Measurements from ENCODE around the gene GORASP1.

GORASP1 gene

DNA sequence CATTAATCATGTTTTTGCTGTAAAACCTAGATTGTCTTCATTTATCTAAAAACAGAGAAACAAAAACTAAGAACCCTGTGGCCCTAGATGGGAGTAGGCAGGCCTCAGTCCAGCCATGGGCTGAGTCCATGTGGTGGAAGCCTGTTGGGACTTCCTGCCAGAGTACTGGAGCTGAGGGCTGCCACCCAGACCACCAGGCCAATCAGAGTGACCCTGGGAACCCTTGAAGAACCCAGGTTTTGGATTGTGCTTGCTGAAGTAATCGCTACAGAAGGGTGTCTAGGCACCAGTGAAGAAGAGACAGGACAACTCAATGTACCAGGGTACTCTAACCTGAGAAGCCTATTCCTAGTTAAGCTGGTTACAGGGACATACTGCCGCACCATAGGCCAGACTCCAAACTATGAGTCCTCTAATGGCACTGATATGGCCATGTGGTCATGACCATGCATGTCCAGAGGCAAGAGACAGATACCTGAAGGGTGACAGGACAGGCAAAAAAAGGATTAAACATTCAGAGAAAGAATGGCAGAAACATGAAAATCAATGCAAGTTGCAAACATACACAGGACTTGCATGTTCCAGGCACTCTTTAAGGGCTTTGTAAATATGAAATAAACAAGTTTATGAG lies 33.0 kb upstream of the GORASP1 start:
- TF ChIP-seq, protein P1, sequence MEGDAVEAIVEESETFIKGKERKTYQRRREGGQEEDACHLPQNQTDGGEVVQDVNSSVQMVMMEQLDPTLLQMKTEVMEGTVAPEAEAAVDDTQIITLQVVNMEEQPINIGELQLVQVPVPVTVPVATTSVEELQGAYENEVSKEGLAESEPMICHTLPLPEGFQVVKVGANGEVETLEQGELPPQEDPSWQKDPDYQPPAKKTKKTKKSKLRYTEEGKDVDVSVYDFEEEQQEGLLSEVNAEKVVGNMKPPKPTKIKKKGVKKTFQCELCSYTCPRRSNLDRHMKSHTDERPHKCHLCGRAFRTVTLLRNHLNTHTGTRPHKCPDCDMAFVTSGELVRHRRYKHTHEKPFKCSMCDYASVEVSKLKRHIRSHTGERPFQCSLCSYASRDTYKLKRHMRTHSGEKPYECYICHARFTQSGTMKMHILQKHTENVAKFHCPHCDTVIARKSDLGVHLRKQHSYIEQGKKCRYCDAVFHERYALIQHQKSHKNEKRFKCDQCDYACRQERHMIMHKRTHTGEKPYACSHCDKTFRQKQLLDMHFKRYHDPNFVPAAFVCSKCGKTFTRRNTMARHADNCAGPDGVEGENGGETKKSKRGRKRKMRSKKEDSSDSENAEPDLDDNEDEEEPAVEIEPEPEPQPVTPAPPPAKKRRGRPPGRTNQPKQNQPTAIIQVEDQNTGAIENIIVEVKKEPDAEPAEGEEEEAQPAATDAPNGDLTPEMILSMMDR (IDR thresholded peaks at IDR 0.05; ENCODE audit: extremely low read depth, insufficient read depth, missing control alignments): no peak
- in situ Hi-C loops (cut with MboI; ENCODE audit: low pct_unique_long_range_greater_than_20kb, low sequenced_read_pairs, unreplicated experiment): no loop called here
- DNase-seq (ENCODE audit: low spot score): no peak

DNA sequence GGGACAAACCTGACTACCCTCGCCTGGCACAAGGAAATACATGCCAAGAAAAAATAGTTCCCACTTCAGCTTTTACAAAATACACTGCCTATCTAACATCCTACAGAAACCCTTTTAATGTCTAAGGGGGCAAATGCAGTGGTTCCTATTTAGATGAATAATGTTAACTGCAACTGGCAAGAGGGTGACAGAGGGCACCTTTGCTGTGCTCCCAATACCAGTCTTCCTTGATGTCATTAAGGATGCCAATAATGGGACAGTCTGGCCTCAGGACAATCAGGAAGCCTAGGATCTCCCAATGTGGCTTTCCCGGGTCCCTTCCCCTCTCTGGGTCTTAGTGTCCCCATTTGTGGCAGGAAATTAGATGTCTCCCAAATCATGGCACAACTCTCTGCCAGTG lies 32.0 kb upstream of the GORASP1 start:
- TF ChIP-seq, protein P1 (IDR thresholded peaks at IDR 0.05; ENCODE audit: extremely low read depth, insufficient read depth, missing control alignments): no peak
- no peak for DNase-seq (ENCODE audit: low spot score)
- in situ Hi-C loops (cut with MboI; ENCODE audit: low pct_unique_long_range_greater_than_20kb, low sequenced_read_pairs, unreplicated experiment): no loop called here

GRCh38 chr3:39138804-39139415 lies 31.5 kb upstream of the GORASP1 start:
- in situ Hi-C loops (cut with MboI; ENCODE audit: low pct_unique_long_range_greater_than_20kb, low sequenced_read_pairs, unreplicated experiment): no loop called here
- DNase-seq (ENCODE audit: low spot score): no peak
- TF ChIP-seq, protein P1 (IDR thresholded peaks at IDR 0.05; ENCODE audit: extremely low read depth, insufficient read depth, missing control alignments): no peak

DNA sequence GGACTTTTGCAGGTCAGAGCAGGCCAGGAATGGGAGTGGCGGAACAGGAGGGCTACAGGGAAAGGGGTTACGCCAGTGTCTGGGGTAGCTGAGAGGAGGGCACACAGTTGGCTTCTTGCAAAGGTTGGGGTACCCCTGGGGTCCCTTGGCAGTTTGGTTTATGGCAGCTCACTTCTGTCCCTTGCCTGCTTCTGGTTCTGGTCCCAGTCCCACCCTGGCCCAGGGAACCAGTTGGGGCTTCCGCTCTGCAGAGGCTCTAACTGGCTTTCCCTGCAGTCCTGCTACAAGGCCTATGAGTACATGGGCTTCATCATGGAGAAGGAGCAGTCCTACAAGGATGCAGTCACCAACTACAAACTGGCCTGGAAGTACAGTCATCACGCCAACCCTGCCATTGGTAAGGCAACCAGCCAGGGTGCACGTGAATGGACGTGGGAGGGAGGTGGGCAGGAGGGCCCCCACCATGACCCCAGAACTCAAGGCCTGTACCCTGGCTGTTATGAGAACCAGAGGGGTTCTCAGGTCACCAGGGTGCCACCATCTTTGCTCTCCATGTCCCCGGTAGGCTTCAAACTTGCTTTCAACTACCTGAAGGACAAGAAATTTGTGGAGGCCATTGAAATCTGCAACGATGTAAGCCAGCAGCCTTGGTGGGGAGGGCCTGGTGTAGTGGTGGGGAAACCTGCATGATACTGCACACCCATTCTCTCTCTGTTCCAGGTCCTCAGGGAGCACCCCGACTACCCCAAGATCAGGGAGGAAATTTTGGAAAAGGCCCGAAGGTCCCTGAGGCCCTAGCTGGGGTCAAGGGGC lies 30.8 kb upstream of the GORASP1 start:
- no peak for DNase-seq (ENCODE audit: low spot score)
- TF ChIP-seq, protein P1 (IDR thresholded peaks at IDR 0.05; ENCODE audit: extremely low read depth, insufficient read depth, missing control alignments): no peak
- in situ Hi-C loops (cut with MboI; ENCODE audit: low pct_unique_long_range_greater_than_20kb, low sequenced_read_pairs, unreplicated experiment): no loop called here

DNA sequence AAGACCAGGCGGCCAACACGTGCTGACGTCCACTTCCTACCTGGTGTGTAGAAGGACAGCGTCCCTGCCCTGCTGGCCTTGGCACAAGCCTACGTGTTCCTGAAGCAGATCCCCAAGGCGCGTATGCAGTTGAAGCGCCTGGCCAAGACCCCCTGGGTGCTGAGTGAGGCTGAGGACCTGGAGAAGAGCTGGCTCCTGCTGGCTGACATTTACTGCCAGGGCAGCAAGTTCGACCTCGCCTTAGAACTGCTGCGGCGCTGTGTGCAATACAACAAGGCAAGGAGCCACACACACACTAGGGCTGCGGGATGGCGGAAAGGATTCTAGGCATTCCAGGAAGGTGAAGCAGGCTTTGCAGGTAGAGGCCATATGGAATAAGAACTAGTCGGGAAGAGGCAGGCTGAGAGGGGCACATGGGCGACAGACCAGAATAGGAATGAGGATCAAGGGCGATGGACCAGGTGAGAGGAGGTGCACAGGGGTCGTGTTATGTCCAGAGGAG lies 30.1 kb upstream of the GORASP1 start:
- in situ Hi-C loops (cut with MboI; ENCODE audit: low pct_unique_long_range_greater_than_20kb, low sequenced_read_pairs, unreplicated experiment): no loop called here
- DNase-seq (ENCODE audit: low spot score): no peak
- TF ChIP-seq, protein P1 (IDR thresholded peaks at IDR 0.05; ENCODE audit: extremely low read depth, insufficient read depth, missing control alignments): no peak

- TF ChIP-seq, protein P1 (IDR thresholded peaks at IDR 0.05; ENCODE audit: extremely low read depth, insufficient read depth, missing control alignments): no peak
- in situ Hi-C loops (cut with MboI; ENCODE audit: low pct_unique_long_range_greater_than_20kb, low sequenced_read_pairs, unreplicated experiment): no loop called here
- no peak for DNase-seq (ENCODE audit: low spot score)
Observed at GRCh38 chr3:39136533-39137434, 29.4 kb upstream of the GORASP1 start.
